GM23338 (cell line): ENCODE measurements around the gene MRGPRE. TPM values are rescaled to one million over a fixed set of nuclear protein-coding genes. Genes with fewer than 3 reads are reported as not detected.
"Not testable (repeated sequence)": the region's sequence is repeated elsewhere in the genome, so short reads cannot be mapped to it uniquely, and the experiment has no call there.

Source experiments
- ATAC-seq: fragments of 200-7000 bp; cut with Tn5 transposase; 3 replicates; pipeline ENCODE4 v1.9.1; 2020
- DNase-seq: peaks from one replicate; pipeline ENCODE4 v3.0.0-alpha.2; 2015; ENCODE audit warnings: low spot score
- H2AFZ ChIP-seq: fragments of 200-600 bp; sonication (generic); 2 replicates; pipeline ENCODE4 v1.8.0; 2016; ENCODE audit warnings: antibody characterized with exemption, mild to moderate bottlenecking, moderate library complexity
- H3F3A ChIP-seq: fragments of 200-600 bp; sonication (generic); replicated peaks from 2 replicates; pipeline ENCODE4 v1.8.0; 2017; ENCODE audit warnings: antibody characterized with exemption, mixed run types, low read depth
- H3K27ac ChIP-seq: fragments of 200-600 bp; sonication (generic); 2 replicates; pipeline ENCODE4 v1.6.1; 2016; ENCODE audit warnings: low read depth
- H3K27me3 ChIP-seq: fragments of 200-600 bp; sonication (generic); 2 replicates; pipeline ENCODE4 v1.8.0; 2016; ENCODE audit warnings: mild to moderate bottlenecking, mixed run types, moderate library complexity; ENCODE audit not compliant: insufficient read depth
- H3K36me3 ChIP-seq: fragments of 200-600 bp; sonication (generic); 2 replicates; pipeline ENCODE4 v1.8.0; 2016; ENCODE audit warnings: mild to moderate bottlenecking; ENCODE audit not compliant: insufficient read depth
- H3K4me1 ChIP-seq: fragments of 200-600 bp; sonication (generic); 2 replicates; pipeline ENCODE4 v1.8.0; 2016; ENCODE audit warnings: mild to moderate bottlenecking, moderate library complexity; ENCODE audit not compliant: insufficient read depth
- H3K4me2 ChIP-seq: fragments of 200-600 bp; sonication (generic); 2 replicates; pipeline ENCODE4 v1.7.1; 2017; ENCODE audit warnings: mixed run types
- H3K4me3 ChIP-seq: fragments of 200-600 bp; sonication (generic); 2 replicates; pipeline ENCODE4 v1.6.1; 2016; ENCODE audit warnings: mixed run types
- H3K79me2 ChIP-seq: fragments of 200-600 bp; sonication (generic); replicated peaks from 2 replicates; pipeline ENCODE4 v1.8.0; 2017; ENCODE audit warnings: mild to moderate bottlenecking; ENCODE audit not compliant: insufficient read depth
- H3K9me2 ChIP-seq: fragments of 200-600 bp; sonication (generic); 2 replicates; pipeline ENCODE4 v1.8.0; 2017; ENCODE audit not compliant: insufficient read depth
- H4K20me1 ChIP-seq: fragments of 200-600 bp; sonication (generic); replicated peaks from 2 replicates; pipeline ENCODE4 v1.8.0; 2017; ENCODE audit warnings: mild to moderate bottlenecking; ENCODE audit not compliant: insufficient read depth
- H3K27ac Mint-ChIP-seq: 2 replicates; pipeline ENCODE4 v1.8.0; 2020; ENCODE audit warnings: inconsistent platforms, mild to moderate bottlenecking, moderate library complexity, mixed read lengths
- H3K27me3 Mint-ChIP-seq: 3 replicates; pipeline ENCODE4 v1.8.0; 2022; ENCODE audit warnings: low read depth, mild to moderate bottlenecking, moderate library complexity, mixed read lengths, inconsistent platforms; ENCODE audit not compliant: insufficient read depth, poor library complexity
- H3K36me3 Mint-ChIP-seq: 3 replicates; pipeline ENCODE4 v1.8.0; 2021; ENCODE audit warnings: low read depth, mild to moderate bottlenecking, inconsistent platforms, moderate library complexity, mixed read lengths
- H3K4me1 Mint-ChIP-seq: 3 replicates; pipeline ENCODE4 v1.8.0; 2020; ENCODE audit warnings: mild to moderate bottlenecking, inconsistent platforms, mixed read lengths
- H3K4me3 Mint-ChIP-seq: 3 replicates; pipeline ENCODE4 v1.8.0; 2021; ENCODE audit warnings: moderate library complexity, mild to moderate bottlenecking, inconsistent platforms, mixed read lengths
- H3K9me3 Mint-ChIP-seq: 3 replicates; pipeline ENCODE4 v1.8.0; 2020; ENCODE audit warnings: moderate library complexity, mild to moderate bottlenecking, inconsistent platforms, mixed read lengths
- CTCF ChIP-seq, 2 experiments: fragments of 200-600 bp in 1 of 2; sonication (generic) in 1 of 2; conservative IDR thresholded peaks; 2 replicates each; pipeline versions ENCODE4 v1.5.1 to v1.6.1; 2016 to 2017; ENCODE audit warnings: antibody characterized with exemption in 2 of 2, low read depth in 2 of 2, mild to moderate bottlenecking in 2 of 2, moderate library complexity in 1 of 2
- EZH2phosphoT487 ChIP-seq: fragments of 200-600 bp; sonication (generic); IDR thresholded peaks from one replicate; pipeline ENCODE4 v1.8.1; 2018; ENCODE audit warnings: antibody characterized with exemption; ENCODE audit not compliant: unreplicated experiment
- ZNF462 ChIP-seq: fragments of 250-450 bp; sonication (Bioruptor Pico); IDR thresholded peaks from 2 replicates; pipeline ENCODE4 v1.5.0; 2020; ENCODE audit warnings: mild to moderate bottlenecking, moderate library complexity
- polyA plus RNA-seq: library from polyadenylated mRNA; unstranded; fragments of >200 nt; fragmentation: Nextera tagmentation; extraction: Ambion mirVana; gene quantifications from 2 replicates; pipeline ENCODE4 v1.2.1, GENCODE V29; 2016
- total RNA-seq: library from RNA; depleted of rRNA; stranded (reverse); fragments of >200 nt; shearing (Covaris generic); gene quantifications from 2 replicates; pipeline ENCODE4 v1.2.3, GENCODE V29; 2014

The MRGPRE gene
- total and polyA plus RNA-seq, 2 experiments from 2014 or later, result not detected

- not testable (repeated sequence) for H3K4me2 ChIP-seq, H3K9me3 Mint-ChIP-seq, H3K4me3 Mint-ChIP-seq, H3K27ac ChIP-seq, ATAC-seq, H3F3A ChIP-seq, H4K20me1 ChIP-seq, H3K4me3 ChIP-seq, H3K9me2 ChIP-seq, H3K27me3 ChIP-seq, H3K27ac Mint-ChIP-seq, H3K4me1 Mint-ChIP-seq, H3K36me3 ChIP-seq, H3K79me2 ChIP-seq, H3K4me1 ChIP-seq, H2AFZ ChIP-seq, H3K27me3 Mint-ChIP-seq, H3K36me3 Mint-ChIP-seq, DNase-seq
Measured at GRCh38 chr11:3255241-3255640, 23.0 kb upstream of the MRGPRE start.

GRCh38 chr11:3254773-3255172 is 22.6 kb upstream of the MRGPRE start:
- not testable (repeated sequence) for ATAC-seq, H3K4me1 ChIP-seq, H3K9me3 Mint-ChIP-seq, H3K4me3 ChIP-seq, H2AFZ ChIP-seq, H3K4me3 Mint-ChIP-seq, H4K20me1 ChIP-seq, H3K27me3 ChIP-seq, H3K27ac Mint-ChIP-seq, H3K36me3 Mint-ChIP-seq, H3K4me2 ChIP-seq, H3K9me2 ChIP-seq, H3K27ac ChIP-seq, DNase-seq, H3F3A ChIP-seq, H3K27me3 Mint-ChIP-seq, H3K79me2 ChIP-seq, H3K4me1 Mint-ChIP-seq, H3K36me3 ChIP-seq

GRCh38 chr11:3245071-3245470 is 12.9 kb upstream of the MRGPRE start:
- ATAC-seq (no peak), DNase-seq (no peak)
- Mint-ChIP-seq H3K27ac (no peak overlapping the region), H3K4me1 (peaks cover 8% of the 10 kb centered on the region; the same call in 2 of the 3 replicates), H3K27me3 (no peaks in the 10 kb centered on the region), H3K4me3 (no peak overlapping the region), H3K9me3 (peaks cover 44% of the 10 kb centered on the region), H3K36me3 (peaks cover 15% of the 10 kb centered on the region)
- Histone ChIP-seq H2AFZ (no peak overlapping the region), H3K79me2 (no peaks in the 10 kb centered on the region), H3K9me2 (0 out of 2 replicates have a peak, but pooled peaks cover 9% of the 10 kb centered on the region), H3K4me1 (peaks cover 13% of the 10 kb centered on the region; the same call in 1 of the 2 replicates), H3K27me3 (no peaks in the 10 kb centered on the region), H3F3A (no peaks in the 10 kb centered on the region), H4K20me1 (no peaks in the 10 kb centered on the region), H3K4me2 (no peak overlapping the region), H3K27ac (no peak overlapping the region), H3K36me3 (peaks cover 4% of the 10 kb centered on the region; the same call in 1 of the 2 replicates), H3K4me3 (no peak overlapping the region)
- TF ChIP-seq CTCF (conservative IDR thresholded peaks at IDR 0.05; ENCODE audit: low read depth in 2 of 2) (no peak), ZNF462 (CRISPR knock-in tag) (no peak), EZH2phosphoT487 (no peak)
